COLO829 (cell line): ENCODE results near the gene PRKAG2.
"Not testable (repeated sequence)": the region's sequence is repeated elsewhere in the genome, so short reads cannot be mapped to it uniquely, and the experiment has no call there.

ENCODE experiments used
- DNase-seq: peaks from one replicate; pipeline ENCODE4 v3.0.0; 2012; ENCODE audit warnings: low spot score

PRKAG2 gene

GRCh38 chr7:151764056-151764920, 112.6 kb downstream of the PRKAG2 start:
- DNase-seq, result no peak

DNA sequence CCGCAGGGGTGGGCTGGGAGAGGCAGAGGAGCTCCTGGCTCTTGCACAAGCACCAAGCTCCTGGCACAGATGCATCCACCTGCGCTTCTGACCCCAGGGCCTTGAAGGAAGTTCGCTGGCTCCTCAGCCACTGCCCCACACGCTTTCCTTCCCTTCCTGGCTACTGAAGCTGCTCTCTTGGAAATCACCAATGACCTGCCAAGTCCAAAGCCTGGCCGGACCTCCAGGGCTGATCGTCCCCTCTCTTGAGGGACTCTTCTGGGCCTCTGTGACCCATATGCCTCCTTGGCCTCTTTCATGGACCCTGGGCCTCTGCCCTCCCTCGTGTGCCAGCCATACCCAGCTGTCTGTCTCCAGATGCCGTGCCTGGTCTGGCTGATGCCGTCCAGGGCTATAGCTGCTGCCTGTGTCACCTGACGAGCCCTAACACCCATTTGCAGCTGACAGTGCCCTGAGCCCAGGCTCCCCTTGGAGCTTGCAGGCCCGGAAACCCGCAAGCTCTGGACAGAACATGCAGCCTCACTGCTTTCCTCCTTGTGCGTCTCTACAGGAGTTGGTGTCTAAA, 113.4 kb downstream of the PRKAG2 start:
- no peak for DNase-seq

GRCh38 chr7:151762583-151763245, 114.2 kb downstream of the PRKAG2 start:
- no peak for DNase-seq

DNA sequence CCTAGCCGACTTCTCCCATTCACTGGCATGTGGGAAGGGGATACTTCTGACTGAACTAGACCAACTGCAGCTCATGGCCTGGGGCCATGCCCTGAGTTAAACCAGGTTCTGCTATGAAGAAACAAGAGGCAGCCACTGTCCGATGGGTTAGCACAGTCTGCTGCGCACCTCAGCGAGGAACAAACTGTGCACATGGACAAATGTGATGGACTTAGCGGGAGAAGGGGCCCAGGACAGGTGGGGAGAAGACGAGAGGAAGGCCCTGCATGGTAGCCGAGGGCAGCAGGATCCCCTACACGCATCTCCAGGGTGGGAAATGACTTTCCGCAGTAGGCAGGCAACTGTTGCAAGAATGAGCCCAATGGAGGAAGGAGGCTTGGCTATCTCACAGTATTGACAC, 115.0 kb downstream of the PRKAG2 start:
- DNase-seq, result no peak

- no peak for DNase-seq
Measured at GRCh38 chr7:151761231-151761630, 115.7 kb downstream of the PRKAG2 start.

DNA sequence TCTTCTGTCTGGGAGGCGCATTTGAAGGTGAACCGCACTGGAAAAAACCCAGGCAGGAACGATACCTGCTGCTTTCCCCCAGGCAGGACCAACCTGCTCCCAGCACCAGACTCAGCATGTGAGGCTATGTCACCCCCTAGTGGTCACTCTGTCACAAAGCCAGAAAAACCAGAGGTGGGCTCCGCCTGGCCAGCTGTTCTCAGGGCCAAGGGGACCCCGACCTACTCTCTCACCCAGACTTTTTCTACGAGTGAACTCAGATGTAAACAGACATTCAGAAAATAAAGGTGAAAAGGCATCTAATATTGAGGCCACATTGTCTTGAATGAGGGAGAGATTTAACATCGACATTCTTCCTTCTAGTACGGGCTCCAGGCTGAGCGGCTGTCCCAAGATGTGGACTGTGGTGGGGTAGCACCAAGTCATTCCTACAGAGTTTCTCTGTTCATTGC, 117.3 kb downstream of the PRKAG2 start:
- DNase-seq, result peak; percentile 25

DNA sequence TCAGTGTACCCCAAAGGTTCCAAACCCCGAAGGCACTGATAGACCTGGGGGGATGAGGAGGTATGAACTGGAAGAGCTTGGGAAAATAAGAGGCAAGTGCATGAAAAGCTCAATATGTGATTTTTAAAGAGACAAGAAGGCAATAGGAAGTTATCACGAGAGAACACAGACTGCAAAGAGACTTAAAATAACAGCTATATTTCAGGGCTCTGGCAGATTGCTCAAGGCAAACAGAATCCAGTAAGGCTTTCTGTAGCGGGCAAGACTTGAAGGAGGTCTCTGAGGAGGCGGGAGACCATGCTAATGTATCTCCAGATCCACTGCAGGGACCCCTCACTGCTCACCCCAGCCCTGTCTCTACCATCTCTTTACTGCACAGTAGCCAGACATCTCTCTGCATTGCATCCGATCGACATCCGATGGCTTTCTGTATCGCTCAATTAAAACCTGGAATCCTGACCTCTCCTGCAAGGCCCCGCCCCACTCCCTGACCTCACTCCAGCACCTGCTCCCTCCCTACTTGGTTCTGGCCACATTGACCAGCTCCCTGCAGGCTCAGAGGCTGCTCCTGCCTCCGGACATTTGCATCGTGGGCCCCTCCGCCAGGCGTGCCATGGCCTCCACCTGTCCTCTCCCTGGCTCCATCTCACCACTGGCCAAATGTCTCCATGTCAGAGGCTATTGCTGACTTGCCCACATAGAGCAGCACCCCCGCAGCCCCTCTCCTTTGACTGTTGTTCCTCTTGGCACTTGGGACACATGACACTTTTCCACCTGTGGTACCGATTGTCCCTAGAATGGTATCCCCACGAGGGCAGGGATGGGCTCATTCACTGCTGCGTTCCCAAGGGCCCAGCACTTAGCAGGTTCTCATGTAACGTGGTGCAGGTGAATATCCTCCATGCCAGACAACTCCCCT, 118.0 kb downstream of the PRKAG2 start:
- no peak for DNase-seq

DNA sequence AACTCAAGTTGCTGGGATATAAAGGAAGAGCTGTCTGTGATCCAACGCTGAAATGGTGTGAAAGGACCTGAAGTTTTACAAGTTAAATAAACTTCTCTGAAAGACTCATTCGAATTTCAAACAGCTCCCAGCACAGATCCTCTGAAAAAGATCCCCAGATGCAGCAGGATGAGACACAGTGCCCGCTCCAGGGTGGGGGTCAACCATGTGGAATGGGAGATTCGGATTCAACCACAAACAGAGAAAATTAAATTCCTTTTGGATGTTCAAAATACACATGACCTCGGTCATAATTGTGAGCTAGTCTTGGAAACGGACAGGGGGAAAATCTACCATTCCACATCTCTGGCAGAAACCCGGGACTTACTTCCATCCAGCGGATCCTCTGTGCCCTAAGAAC, 119.6 kb downstream of the PRKAG2 start:
- no peak for DNase-seq

DNA sequence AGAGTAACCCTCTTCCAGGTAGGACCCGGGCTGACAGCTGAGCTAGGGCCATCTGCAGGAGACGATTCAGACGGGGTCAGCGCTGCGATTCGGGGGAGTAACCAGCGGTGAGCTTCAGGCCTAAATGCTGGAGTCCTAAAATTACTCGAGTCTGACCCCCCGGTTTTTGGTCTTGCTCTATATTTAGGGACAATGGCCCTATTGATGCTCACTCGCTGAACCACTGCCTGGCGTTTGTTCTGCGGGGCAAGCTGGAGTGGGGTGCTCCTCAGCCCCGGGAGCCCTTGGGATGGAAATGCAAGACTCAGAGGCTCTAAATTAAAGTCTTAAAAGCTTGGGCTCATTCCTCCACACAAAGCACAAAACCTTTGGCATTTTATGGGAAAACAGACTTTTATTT, 120.0 kb downstream of the PRKAG2 start:
- DNase-seq, result no peak

- no peak for DNase-seq
Measured at GRCh38 chr7:151756076-151756731, 120.7 kb downstream of the PRKAG2 start.

DNA sequence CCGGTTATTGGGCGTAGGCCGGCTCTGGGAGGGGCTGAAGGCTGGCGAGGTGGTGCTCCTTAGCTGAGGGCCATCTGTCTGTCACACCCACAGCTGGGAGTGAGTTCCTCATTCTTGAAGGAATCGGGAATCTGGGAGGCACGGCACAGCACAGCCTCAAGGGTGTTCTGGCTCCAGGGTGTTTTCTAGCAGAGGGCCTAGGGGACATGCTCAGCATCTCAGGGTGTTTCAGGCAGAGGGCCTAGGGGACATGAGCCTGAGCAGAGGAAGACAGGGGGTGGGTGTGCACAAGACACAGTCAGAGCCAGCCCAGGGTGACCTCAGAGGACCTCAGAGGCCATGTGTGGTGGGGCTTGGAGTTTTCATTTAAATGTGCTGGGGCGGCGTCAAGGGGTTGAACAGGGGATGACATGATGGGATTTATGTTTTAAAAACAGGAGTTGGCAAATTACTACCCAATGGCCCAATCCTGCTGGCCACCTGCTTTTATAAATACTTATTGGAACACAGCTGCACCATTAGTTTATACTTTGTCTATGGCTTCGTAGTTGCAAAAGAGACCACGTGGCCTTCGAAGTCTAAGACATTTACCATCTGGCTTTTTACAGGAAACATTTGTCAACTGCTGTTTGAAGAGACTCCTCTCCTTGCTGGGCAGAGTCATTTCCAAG, 121.6 kb downstream of the PRKAG2 start:
- no peak for DNase-seq

- no peak for DNase-seq
Measured at GRCh38 chr7:151754688-151755130, 122.2 kb downstream of the PRKAG2 start.

GRCh38 chr7:151754142-151754590, 122.7 kb downstream of the PRKAG2 start:
- peak; percentile 97 for DNase-seq

- no peak for DNase-seq
Measured at GRCh38 chr7:151752816-151753595, 123.9 kb downstream of the PRKAG2 start.

- DNase-seq, result no peak
Measured at GRCh38 chr7:151752037-151752436, 124.9 kb downstream of the PRKAG2 start.

- no peak for DNase-seq
Measured at GRCh38 chr7:151748733-151749132, 128.2 kb downstream of the PRKAG2 start.

- not testable (repeated sequence) for DNase-seq
Measured at GRCh38 chr7:151748021-151748420, 128.9 kb downstream of the PRKAG2 start.

DNA sequence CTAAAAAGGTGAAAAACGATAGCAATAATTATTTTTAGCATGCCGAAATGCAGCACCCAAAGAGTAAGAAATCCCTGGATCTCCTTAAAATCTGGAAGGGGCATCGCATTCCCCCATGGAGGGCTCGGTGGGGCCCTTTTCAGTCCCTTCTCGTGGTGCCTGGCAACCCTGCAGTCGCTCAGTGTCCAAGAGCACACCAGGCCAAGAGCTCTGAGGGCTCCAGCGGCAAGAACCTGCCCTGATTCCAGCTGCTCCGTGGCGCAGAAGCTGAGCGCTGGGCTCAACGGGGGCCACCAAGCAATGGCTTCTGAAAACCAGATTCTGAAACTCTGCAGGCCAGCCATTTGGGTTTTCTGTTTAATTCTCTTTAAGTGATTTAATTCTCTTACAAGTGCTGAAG, 131.2 kb downstream of the PRKAG2 start:
- no peak for DNase-seq

DNA sequence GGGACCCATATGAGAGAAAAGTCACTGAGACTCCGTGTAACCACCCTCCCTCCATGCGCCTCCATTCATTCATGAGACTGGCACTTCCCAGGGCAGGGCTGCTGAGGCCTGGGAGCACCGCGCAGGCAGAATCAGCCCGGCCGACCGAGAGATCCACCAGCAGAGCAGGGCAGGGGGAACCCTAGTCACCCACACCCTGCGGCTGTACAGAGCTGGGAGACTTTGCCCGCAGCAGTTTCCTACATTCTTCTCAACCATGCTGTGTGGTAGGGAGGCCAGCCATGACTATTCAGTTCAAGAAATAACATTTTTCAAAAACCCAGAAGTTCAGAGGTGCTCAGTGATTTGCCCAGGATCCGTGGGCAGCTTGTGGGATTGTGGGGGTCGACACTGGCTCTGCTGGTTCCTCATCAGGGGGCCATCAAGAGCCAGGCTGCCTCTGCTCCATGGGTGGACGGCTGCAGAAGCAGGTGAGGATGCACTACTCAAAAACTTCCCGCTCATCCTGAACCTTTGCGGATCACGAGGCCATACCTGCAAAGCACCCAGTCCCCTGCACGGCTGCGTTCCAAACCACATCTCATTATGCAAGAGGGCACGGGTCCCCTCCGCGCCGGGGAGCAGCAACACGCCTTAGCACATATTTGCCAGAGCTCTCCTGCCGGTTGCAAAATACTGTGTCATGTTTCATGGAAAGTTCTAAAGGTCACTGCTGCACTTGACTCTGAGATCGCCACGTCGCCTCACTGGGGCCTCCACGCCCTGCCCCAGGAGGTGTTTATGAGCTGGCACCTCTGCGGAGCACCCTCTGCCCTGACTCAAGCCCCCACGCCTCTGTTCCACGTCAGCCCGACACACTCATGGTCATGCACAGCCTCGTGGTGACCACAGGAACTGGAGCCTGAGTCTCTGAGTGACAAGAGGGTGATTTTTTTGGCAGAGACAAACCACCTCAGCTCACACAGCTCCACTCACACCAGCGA, 132.0 kb downstream of the PRKAG2 start:
- DNase-seq, result no peak
